SK-N-SH (cell line): ENCODE results near the gene DCHS2. TPM values are rescaled to one million over a fixed set of nuclear protein-coding genes. Genes with fewer than 3 reads are reported as not detected.

Experiments used
- CTCF ChIA-PET: fragments of 300-600, 350-600 bp; formaldehyde crosslinking; extraction: SDS; loops from one replicate; lab custom pipeline; 2021; lab: Yijun Ruan, JAX
- POLR2A ChIA-PET: fragments of 350-600 bp; sonication (Branson Sonifier 250); formaldehyde crosslinking; extraction: SDS; loops from one replicate; lab custom pipeline; 2020; ENCODE audit warnings: antibody characterized with exemption, inconsistent platforms; lab: Yijun Ruan, JAX
- DNase-seq: peaks from one replicate; pipeline ENCODE4 v3.0.0; 2012
- H2AFZ ChIP-seq: fragments of 200-600 bp; sonication (generic); 2 replicates; pipeline ENCODE4 v1.8.1; 2016; ENCODE audit warnings: antibody characterized with exemption, mild to moderate bottlenecking, low read depth
- H3F3A ChIP-seq: fragments of 200-600 bp; sonication (generic); replicated peaks from 2 replicates; pipeline ENCODE3; 2016; ENCODE audit warnings: antibody characterized with exemption, mild to moderate bottlenecking; ENCODE audit not compliant: insufficient read depth
- H3K27ac ChIP-seq, 2 experiments: fragments of 200-500 bp in 1 of 2; fragments of 200-600 bp in 1 of 2; sonication (Bioruptor generic) in 1 of 2; sonication (generic), shearing (Covaris generic) in 1 of 2; 2 replicates each; pipeline versions ENCODE4 v1.5.1 to v1.6.1; 2014 to 2016; ENCODE audit warnings: low read depth in 2 of 2, inconsistent platforms in 1 of 2, low read length in 1 of 2, mild to moderate bottlenecking in 1 of 2, mixed read lengths in 1 of 2
- H3K27me3 ChIP-seq: fragments of 200-600 bp; sonication (generic), shearing (Covaris generic); 2 replicates; pipeline ENCODE4 v1.6.1; 2016; ENCODE audit warnings: mixed run types; ENCODE audit not compliant: insufficient read depth
- H3K36me3 ChIP-seq, 2 experiments: fragments of 200-500 bp in 1 of 2; fragments of 200-600 bp in 1 of 2; sonication (Bioruptor generic) in 1 of 2; sonication (generic) in 1 of 2; replicated peaks in 1 of 2; 2 replicates each; pipeline versions ENCODE3 to v1.5.1; 2014 to 2016; ENCODE audit warnings: low read length in 1 of 2, mild to moderate bottlenecking in 1 of 2; ENCODE audit not compliant: insufficient read depth in 2 of 2, control insufficient read depth in 1 of 2
- H3K4me1 ChIP-seq, 2 experiments: fragments of 200-500 bp in 1 of 2; fragments of 200-600 bp in 1 of 2; sonication (Bioruptor generic) in 1 of 2; sonication (generic), shearing (Covaris generic) in 1 of 2; 2 replicates each; pipeline versions ENCODE4 v1.5.1 to v1.6.1; 2014 to 2016; ENCODE audit warnings: low read depth in 1 of 2, low read length in 1 of 2, mixed run types in 1 of 2; ENCODE audit not compliant: insufficient read depth in 2 of 2, control insufficient read depth in 1 of 2
- H3K4me2 ChIP-seq: fragments of 200-600 bp; sonication (generic), shearing (Covaris generic); 2 replicates; pipeline ENCODE4 v1.6.1; 2017; ENCODE audit warnings: mixed run types
- H3K4me3 ChIP-seq, 2 experiments: fragments of 200-500 bp in 1 of 2; fragments of 200-600 bp in 1 of 2; sonication (Bioruptor generic) in 1 of 2; sonication (generic), shearing (Covaris generic) in 1 of 2; 2 replicates each; pipeline versions ENCODE4 v1.5.1 to v1.8.1; 2014 to 2016; ENCODE audit warnings: low read depth in 2 of 2, inconsistent platforms in 1 of 2, low read length in 1 of 2, mild to moderate bottlenecking in 1 of 2, mixed read lengths in 1 of 2, moderate library complexity in 1 of 2
- H3K79me2 ChIP-seq: fragments of 200-600 bp; sonication (generic); 2 replicates; pipeline ENCODE4 v1.8.1; 2017; ENCODE audit warnings: mild to moderate bottlenecking; ENCODE audit not compliant: insufficient read depth
- H3K9ac ChIP-seq: fragments of 200-600 bp; sonication (generic); 2 replicates; pipeline ENCODE4 v1.6.1; 2017; ENCODE audit warnings: mixed run types
- H3K9me2 ChIP-seq: fragments of 200-600 bp; sonication (generic); 2 replicates; pipeline ENCODE4 v1.6.1; 2017; ENCODE audit warnings: mixed run types
- H3K9me3 ChIP-seq: fragments of 200-600 bp; sonication (generic); 2 replicates; pipeline ENCODE4 v1.6.1; 2017; ENCODE audit warnings: mixed run types, mild to moderate bottlenecking, moderate library complexity
- H4K20me1 ChIP-seq: fragments of 200-600 bp; sonication (generic); 2 replicates; pipeline ENCODE4 v1.6.1; 2017; ENCODE audit warnings: mild to moderate bottlenecking, mixed run types; ENCODE audit not compliant: insufficient read depth
- CTCF ChIP-seq: fragments of 200-600 bp; sonication (generic); IDR thresholded peaks from 2 replicates; pipeline ENCODE4 v1.6.1; 2017; ENCODE audit warnings: antibody characterized with exemption, mild to moderate bottlenecking, moderate library complexity
- ELF1 ChIP-seq: IDR thresholded peaks from 2 replicates; pipeline ENCODE4 v1.4.0; 2012
- EP300 ChIP-seq, 2 experiments: IDR thresholded peaks; 2 replicates each; pipeline versions ENCODE4 v1.4.0 to v1.6.1; 2012; ENCODE audit warnings: borderline replicate concordance in 1 of 2, low read depth in 1 of 2, low read length in 1 of 2
- EZH2phosphoT487 ChIP-seq: fragments of 200-600 bp; sonication (generic); IDR thresholded peaks from 2 replicates; pipeline ENCODE4 v1.6.1; 2017; ENCODE audit warnings: low read depth, mixed run types, mild to moderate bottlenecking, antibody characterized with exemption, moderate library complexity, borderline replicate concordance
- FOXJ3 ChIP-seq: sonication (generic); formaldehyde crosslinking; IDR thresholded peaks from 2 replicates; pipeline ENCODE4 v1.5.1; 2020; ENCODE audit warnings: mild to moderate bottlenecking, missing genetic modification reagents
- GABPA ChIP-seq: IDR thresholded peaks from 2 replicates; pipeline ENCODE4 v1.4.0; 2012; ENCODE audit warnings: low read depth, mild to moderate bottlenecking
- GATA2 ChIP-seq: sonication (generic); formaldehyde crosslinking; IDR thresholded peaks from 2 replicates; pipeline ENCODE4 v1.5.0; 2020; ENCODE audit warnings: mild to moderate bottlenecking, missing genetic modification reagents
- NFIC ChIP-seq: IDR thresholded peaks from 2 replicates; pipeline ENCODE4 v1.4.0; 2012; ENCODE audit warnings: borderline replicate concordance
- POLR2AphosphoS5 ChIP-seq: IDR thresholded peaks from 2 replicates; pipeline ENCODE4 v1.6.1; 2012; ENCODE audit warnings: low read depth, low read length
- RCOR1 ChIP-seq: fragments of 150-350 bp; IDR thresholded peaks from 2 replicates; pipeline ENCODE4 v1.6.1; 2017; ENCODE audit warnings: antibody characterized with exemption, low read length
- REST ChIP-seq: IDR thresholded peaks from 2 replicates; pipeline ENCODE4 v1.6.1; 2012; ENCODE audit warnings: mild to moderate bottlenecking, low read depth, low read length, moderate library complexity
- RXRA ChIP-seq: IDR thresholded peaks from 2 replicates; pipeline ENCODE4 v1.4.0; 2012; ENCODE audit warnings: low read depth, mild to moderate bottlenecking, borderline replicate concordance
- SMC3 ChIP-seq: IDR thresholded peaks from 2 replicates; pipeline ENCODE4 v1.6.1; 2012; ENCODE audit warnings: low read depth, low read length, improper control_type of control experiment
- TAF1 ChIP-seq: IDR thresholded peaks from 2 replicates; pipeline ENCODE4 v1.6.1; 2012; ENCODE audit warnings: low read depth, mild to moderate bottlenecking, low read length, moderate library complexity, borderline replicate concordance
- TEAD4 ChIP-seq: IDR thresholded peaks from 2 replicates; pipeline ENCODE4 v1.4.0; 2012; ENCODE audit warnings: mild to moderate bottlenecking, borderline replicate concordance; ENCODE audit not compliant: insufficient read depth
- USF1 ChIP-seq: IDR thresholded peaks from 2 replicates; pipeline ENCODE4 v1.4.0; 2012; ENCODE audit warnings: low read depth, borderline replicate concordance
- WGBS: methylation state at CpG from one replicate; pipeline ENCODE4 v1.1.6; 2017; ENCODE audit warnings: low lambda C conversion rate; 5-methylcytosine and 5-hydroxymethylcytosine counted together
- polyA plus RNA-seq, 3 experiments: library from polyadenylated mRNA; depleted of rRNA; stranded (reverse); fragments of >200 nt; gene quantifications; 2 replicates each; pipeline ENCODE4 v1.2.3, GENCODE V29; 2012

The DCHS2 gene
- polyA plus RNA-seq, 1 of the 3 experiments (the other 2 are of a cell fraction): not detected

GRCh38 chr4:154492288-154492687 lies 689 bp upstream of the DCHS2 start:
- H4K20me1 ChIP-seq: no peaks in the 10 kb centered on the region
- H2AFZ ChIP-seq: no peak overlapping the region
- 7% methylated on average over 16 of the region's 16 CpGs for WGBS
- TF ChIP-seq RCOR1 (no peak), ELF1 (no peak), FOXJ3 (CRISPR knock-in tag) (no peak), SMC3 (no peak), EP300 (IDR thresholded peaks at IDR 0.05; ENCODE audit: borderline replicate concordance in 1 of 2, low read depth in 1 of 2, low read length in 1 of 2) (no peak), NFIC (no peak), CTCF (no peak), GABPA (no peak), TEAD4 (no peak), EZH2phosphoT487 (no peak)
- no peaks in the 10 kb centered on the region for H3K79me2 ChIP-seq
- CTCF ChIA-PET: interaction anchor here (1.2 to 2.0 kb wide), 2 partner anchors 14 to 60 kb away, joined by 3 to 7 read pairs; no protein-coding TSS in a partner anchor
- peaks cover 30% of the 10 kb centered on the region; the same call in 1 of the 2 replicates for H3K27me3 ChIP-seq
- H3F3A ChIP-seq: no peaks in the 10 kb centered on the region
- DNase-seq: peak; percentile 8
- H3K27ac ChIP-seq: no peak overlapping the region
- POLR2A ChIA-PET: no interaction called here
- H3K36me3 ChIP-seq: no peaks in the 10 kb centered on the region
- H3K9me3 ChIP-seq: no peaks in the 10 kb centered on the region
- H3K9me2 ChIP-seq: no peaks in the 10 kb centered on the region
- no peak overlapping the region for H3K4me2 ChIP-seq
- H3K9ac ChIP-seq: no peak overlapping the region
- H3K4me1 ChIP-seq: no peaks in the 10 kb centered on the region
- no peak overlapping the region for H3K4me3 ChIP-seq

GRCh38 chr4:154490583-154491340 lies 837 bp downstream of the DCHS2 start:
- POLR2A ChIA-PET: no interaction called here
- H3K4me3 ChIP-seq: peak overlapping the region in 1 of 2 experiments; percentile 23; a peak in 1 of 4 replicates

More at GRCh38 chr4:154490583-154491340, 837 bp downstream of the DCHS2 start:
- Histone ChIP-seq H3K9ac (no peak overlapping the region), H3K27ac (no peak overlapping the region), H3K36me3 (no peaks in the 10 kb centered on the region), H3K4me1 (no peaks in the 10 kb centered on the region), H3K79me2 (no peaks in the 10 kb centered on the region), H4K20me1 (no peaks in the 10 kb centered on the region), H3K9me3 (no peaks in the 10 kb centered on the region), H2AFZ (peak overlapping the region; percentile 51; the same call in 1 of the 2 replicates), H3K9me2 (no peaks in the 10 kb centered on the region), H3K27me3 (peaks cover 24% of the 10 kb centered on the region; the same call in 1 of the 2 replicates), H3K4me2 (peak overlapping the region; percentile 62; the same call in 1 of the 2 replicates), H3F3A (no peaks in the 10 kb centered on the region)
- TF ChIP-seq USF1 (no peak), REST (no peak), RXRA (no peak), GATA2 (CRISPR knock-in tag) (no peak), POLR2AphosphoS5 (no peak), TAF1 (no peak)
- CTCF ChIA-PET: interaction anchor here (0.6 to 2.3 kb wide), 3 partner anchors 16 to 763 kb away, joined by 3 to 10 read pairs (median 3); no protein-coding TSS in a partner anchor
- peak; percentile 41 for DNase-seq
- WGBS: 29% methylated on average over 16 of the region's 76 CpGs
